NB4 (cell line): ENCODE measurements around the gene BTN1A1.
"Not testable (repeated sequence)": the region's sequence is repeated elsewhere in the genome, so short reads cannot be mapped to it uniquely, and the experiment has no call there.

ENCODE experiments used
- DNase-seq: peaks from one replicate; pipeline ENCODE4 v3.0.0; 2010; ENCODE audit warnings: low read depth
- H3K4me3 ChIP-seq: one replicate; pipeline ENCODE4 v1.5.1; 2011; ENCODE audit warnings: mild to moderate bottlenecking, low read depth, low read length, moderate library complexity
- CTCF ChIP-seq: IDR thresholded peaks from one replicate; pipeline ENCODE4 v1.5.1; 2012; ENCODE audit warnings: low read depth, low read length
- MAX ChIP-seq: IDR thresholded peaks from 2 replicates; pipeline ENCODE4 v1.6.1; 2011; ENCODE audit warnings: low read depth, low read length
- MYC ChIP-seq: IDR thresholded peaks from 2 replicates; pipeline ENCODE4 v1.6.1; 2011; ENCODE audit warnings: low read depth, low read length
- POLR2A ChIP-seq: IDR thresholded peaks from 2 replicates; pipeline ENCODE4 v1.6.1; 2011; ENCODE audit warnings: mild to moderate bottlenecking; ENCODE audit not compliant: insufficient read length; ENCODE audit errors: extremely low read depth

The BTN1A1 gene

GRCh38 chr6:26507658-26508057 is 7.6 kb downstream of the BTN1A1 start:
- no peak for DNase-seq
- TF ChIP-seq POLR2A (no peak), MAX (no peak), CTCF (no peak), MYC (no peak)
- no peak overlapping the region for H3K4me3 ChIP-seq

GRCh38 chr6:26511033-26511432 is 10.9 kb downstream of the BTN1A1 start:
- peak; percentile 49 for DNase-seq

GRCh38 chr6:26514984-26515383 is 14.9 kb downstream of the BTN1A1 start:
- no peak overlapping the region for H3K4me3 ChIP-seq
- TF ChIP-seq POLR2A: no peak
- no peak for TF ChIP-seq CTCF
- no peak for TF ChIP-seq MYC
- no peak for TF ChIP-seq MAX
- no peak for DNase-seq

More at GRCh38 chr6:26511033-26511432, 10.9 kb downstream of the BTN1A1 start:
- not testable (repeated sequence) for H3K4me3 ChIP-seq

GRCh38 chr6:26516481-26517427 is 16.7 kb downstream of the BTN1A1 start:
- no peak overlapping the region for H3K4me3 ChIP-seq
- TF ChIP-seq POLR2A: no peak
- no peak for TF ChIP-seq CTCF
- no peak for TF ChIP-seq MYC
- TF ChIP-seq MAX: no peak
- DNase-seq: no peak

- TF ChIP-seq MYC (no peak), MAX (no peak), POLR2A (no peak), CTCF (no peak)
- DNase-seq: no peak
Measured at GRCh38 chr6:26519359-26519758, 19.3 kb downstream of the BTN1A1 start.

GRCh38 chr6:26520237-26520849 is 20.2 kb downstream of the BTN1A1 start:
- DNase-seq: no peak
- H3K4me3 ChIP-seq: peak overlapping the region; percentile 52
- TF ChIP-seq MYC: peak; percentile 71; the same call in 1 of the 2 replicates
- TF ChIP-seq MAX: peak; percentile 80
- TF ChIP-seq CTCF: no peak
- peak; percentile 63 for TF ChIP-seq POLR2A

More at GRCh38 chr6:26519359-26519758, 19.3 kb downstream of the BTN1A1 start:
- no peak overlapping the region for H3K4me3 ChIP-seq
